Measurements from ENCODE around the gene WDR7. TPM values are rescaled to one million over a fixed set of nuclear protein-coding genes. Genes with fewer than 3 reads are reported as not detected.

Gene WDR7
- total and polyA plus RNA-seq, 2 experiments from 2014 or later = 7.0 to 14.8 TPM

DNA sequence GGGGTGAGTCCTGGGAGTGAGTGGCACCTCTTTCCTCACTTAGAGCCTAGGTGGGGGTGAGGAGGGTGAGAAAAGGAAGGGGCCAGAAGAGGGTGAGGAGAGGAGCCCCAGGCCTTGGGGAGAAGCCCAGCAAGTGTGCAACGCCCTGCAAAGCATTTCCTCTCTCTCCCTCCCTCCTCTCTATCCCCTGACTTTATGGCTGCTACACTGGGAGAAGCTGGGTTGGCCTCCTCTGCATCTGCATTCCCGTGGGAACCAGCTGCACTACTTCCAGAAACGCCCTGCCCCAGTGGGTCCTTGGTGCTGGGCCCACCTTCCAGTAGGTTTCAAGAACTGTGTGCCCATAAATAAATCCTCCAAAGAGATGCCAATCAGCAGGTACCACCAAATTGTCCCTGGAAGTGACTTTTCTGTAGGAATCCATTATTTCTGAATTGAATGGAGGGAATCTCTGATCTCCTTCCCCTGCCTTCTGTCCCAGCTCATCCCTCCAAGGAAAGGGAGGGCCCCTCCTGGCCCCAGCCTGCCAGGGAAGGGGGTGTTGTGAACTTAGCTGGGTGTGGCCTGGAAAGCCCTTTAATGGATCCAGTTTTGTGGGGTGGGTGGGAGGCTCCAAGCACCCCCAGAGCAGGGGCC, 400.0 kb downstream of the WDR7 start (continued):
- TF ChIP-seq, protein P1, sequence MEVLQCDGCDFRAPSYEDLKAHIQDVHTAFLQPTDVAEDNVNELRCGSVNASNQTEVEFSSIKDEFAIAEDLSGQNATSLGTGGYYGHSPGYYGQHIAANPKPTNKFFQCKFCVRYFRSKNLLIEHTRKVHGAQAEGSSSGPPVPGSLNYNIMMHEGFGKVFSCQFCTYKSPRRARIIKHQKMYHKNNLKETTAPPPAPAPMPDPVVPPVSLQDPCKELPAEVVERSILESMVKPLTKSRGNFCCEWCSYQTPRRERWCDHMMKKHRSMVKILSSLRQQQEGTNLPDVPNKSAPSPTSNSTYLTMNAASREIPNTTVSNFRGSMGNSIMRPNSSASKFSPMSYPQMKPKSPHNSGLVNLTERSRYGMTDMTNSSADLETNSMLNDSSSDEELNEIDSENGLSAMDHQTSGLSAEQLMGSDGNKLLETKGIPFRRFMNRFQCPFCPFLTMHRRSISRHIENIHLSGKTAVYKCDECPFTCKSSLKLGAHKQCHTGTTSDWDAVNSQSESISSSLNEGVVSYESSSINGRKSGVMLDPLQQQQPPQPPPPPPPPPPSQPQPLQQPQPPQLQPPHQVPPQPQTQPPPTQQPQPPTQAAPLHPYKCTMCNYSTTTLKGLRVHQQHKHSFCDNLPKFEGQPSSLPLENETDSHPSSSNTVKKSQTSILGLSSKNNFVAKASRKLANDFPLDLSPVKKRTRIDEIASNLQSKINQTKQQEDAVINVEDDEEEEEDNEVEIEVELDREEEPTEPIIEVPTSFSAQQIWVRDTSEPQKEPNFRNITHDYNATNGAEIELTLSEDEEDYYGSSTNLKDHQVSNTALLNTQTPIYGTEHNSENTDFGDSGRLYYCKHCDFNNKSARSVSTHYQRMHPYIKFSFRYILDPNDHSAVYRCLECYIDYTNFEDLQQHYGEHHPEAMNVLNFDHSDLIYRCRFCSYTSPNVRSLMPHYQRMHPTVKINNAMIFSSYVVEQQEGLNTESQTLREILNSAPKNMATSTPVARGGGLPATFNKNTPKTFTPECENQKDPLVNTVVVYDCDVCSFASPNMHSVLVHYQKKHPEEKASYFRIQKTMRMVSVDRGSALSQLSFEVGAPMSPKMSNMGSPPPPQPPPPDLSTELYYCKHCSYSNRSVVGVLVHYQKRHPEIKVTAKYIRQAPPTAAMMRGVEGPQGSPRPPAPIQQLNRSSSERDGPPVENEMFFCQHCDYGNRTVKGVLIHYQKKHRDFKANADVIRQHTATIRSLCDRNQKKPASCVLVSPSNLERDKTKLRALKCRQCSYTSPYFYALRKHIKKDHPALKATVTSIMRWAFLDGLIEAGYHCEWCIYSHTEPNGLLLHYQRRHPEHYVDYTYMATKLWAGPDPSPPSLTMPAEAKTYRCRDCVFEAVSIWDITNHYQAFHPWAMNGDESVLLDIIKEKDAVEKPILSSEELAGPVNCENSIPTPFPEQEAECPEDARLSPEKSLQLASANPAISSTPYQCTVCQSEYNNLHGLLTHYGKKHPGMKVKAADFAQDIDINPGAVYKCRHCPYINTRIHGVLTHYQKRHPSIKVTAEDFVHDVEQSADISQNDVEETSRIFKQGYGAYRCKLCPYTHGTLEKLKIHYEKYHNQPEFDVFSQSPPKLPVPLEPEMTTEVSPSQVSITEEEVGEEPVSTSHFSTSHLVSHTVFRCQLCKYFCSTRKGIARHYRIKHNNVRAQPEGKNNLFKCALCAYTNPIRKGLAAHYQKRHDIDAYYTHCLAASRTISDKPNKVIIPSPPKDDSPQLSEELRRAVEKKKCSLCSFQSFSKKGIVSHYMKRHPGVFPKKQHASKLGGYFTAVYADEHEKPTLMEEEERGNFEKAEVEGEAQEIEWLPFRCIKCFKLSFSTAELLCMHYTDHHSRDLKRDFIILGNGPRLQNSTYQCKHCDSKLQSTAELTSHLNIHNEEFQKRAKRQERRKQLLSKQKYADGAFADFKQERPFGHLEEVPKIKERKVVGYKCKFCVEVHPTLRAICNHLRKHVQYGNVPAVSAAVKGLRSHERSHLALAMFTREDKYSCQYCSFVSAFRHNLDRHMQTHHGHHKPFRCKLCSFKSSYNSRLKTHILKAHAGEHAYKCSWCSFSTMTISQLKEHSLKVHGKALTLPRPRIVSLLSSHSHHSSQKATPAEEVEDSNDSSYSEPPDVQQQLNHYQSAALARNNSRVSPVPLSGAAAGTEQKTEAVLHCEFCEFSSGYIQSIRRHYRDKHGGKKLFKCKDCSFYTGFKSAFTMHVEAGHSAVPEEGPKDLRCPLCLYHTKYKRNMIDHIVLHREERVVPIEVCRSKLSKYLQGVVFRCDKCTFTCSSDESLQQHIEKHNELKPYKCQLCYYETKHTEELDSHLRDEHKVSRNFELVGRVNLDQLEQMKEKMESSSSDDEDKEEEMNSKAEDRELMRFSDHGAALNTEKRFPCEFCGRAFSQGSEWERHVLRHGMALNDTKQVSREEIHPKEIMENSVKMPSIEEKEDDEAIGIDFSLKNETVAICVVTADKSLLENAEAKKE (CRISPR knock-in tag; IDR thresholded peaks at IDR 0.05) = no peak
- no peak for TF ChIP-seq ZNF114 (CRISPR knock-in tag; IDR thresholded peaks at IDR 0.05)
- TF ChIP-seq, protein P2, sequence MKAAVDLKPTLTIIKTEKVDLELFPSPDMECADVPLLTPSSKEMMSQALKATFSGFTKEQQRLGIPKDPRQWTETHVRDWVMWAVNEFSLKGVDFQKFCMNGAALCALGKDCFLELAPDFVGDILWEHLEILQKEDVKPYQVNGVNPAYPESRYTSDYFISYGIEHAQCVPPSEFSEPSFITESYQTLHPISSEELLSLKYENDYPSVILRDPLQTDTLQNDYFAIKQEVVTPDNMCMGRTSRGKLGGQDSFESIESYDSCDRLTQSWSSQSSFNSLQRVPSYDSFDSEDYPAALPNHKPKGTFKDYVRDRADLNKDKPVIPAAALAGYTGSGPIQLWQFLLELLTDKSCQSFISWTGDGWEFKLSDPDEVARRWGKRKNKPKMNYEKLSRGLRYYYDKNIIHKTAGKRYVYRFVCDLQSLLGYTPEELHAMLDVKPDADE (IDR thresholded peaks at IDR 0.05) = no peak
- TF ChIP-seq NANOG (IDR thresholded peaks at IDR 0.05; ENCODE audit: borderline replicate concordance) = no peak
- TF ChIP-seq, protein P3, sequence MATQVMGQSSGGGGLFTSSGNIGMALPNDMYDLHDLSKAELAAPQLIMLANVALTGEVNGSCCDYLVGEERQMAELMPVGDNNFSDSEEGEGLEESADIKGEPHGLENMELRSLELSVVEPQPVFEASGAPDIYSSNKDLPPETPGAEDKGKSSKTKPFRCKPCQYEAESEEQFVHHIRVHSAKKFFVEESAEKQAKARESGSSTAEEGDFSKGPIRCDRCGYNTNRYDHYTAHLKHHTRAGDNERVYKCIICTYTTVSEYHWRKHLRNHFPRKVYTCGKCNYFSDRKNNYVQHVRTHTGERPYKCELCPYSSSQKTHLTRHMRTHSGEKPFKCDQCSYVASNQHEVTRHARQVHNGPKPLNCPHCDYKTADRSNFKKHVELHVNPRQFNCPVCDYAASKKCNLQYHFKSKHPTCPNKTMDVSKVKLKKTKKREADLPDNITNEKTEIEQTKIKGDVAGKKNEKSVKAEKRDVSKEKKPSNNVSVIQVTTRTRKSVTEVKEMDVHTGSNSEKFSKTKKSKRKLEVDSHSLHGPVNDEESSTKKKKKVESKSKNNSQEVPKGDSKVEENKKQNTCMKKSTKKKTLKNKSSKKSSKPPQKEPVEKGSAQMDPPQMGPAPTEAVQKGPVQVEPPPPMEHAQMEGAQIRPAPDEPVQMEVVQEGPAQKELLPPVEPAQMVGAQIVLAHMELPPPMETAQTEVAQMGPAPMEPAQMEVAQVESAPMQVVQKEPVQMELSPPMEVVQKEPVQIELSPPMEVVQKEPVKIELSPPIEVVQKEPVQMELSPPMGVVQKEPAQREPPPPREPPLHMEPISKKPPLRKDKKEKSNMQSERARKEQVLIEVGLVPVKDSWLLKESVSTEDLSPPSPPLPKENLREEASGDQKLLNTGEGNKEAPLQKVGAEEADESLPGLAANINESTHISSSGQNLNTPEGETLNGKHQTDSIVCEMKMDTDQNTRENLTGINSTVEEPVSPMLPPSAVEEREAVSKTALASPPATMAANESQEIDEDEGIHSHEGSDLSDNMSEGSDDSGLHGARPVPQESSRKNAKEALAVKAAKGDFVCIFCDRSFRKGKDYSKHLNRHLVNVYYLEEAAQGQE (IDR thresholded peaks at IDR 0.05; ENCODE audit: unreplicated experiment) = no peak
- TF ChIP-seq EZH2phosphoT487 (IDR thresholded peaks at IDR 0.05; ENCODE audit: unreplicated experiment) = no peak
